IPS-18c (cell line): ENCODE measurements around the gene NT5C2.

Source experiments
- H3K4me3 ChIP-seq: 2 replicates; pipeline ENCODE4 v1.7.0; 2013; ENCODE audit warnings: low read depth, mild to moderate bottlenecking, low read length, moderate library complexity; ENCODE audit not compliant: insufficient read depth
- H3K9me3 ChIP-seq: one replicate; pipeline ENCODE4 v1.6.1; 2013; ENCODE audit warnings: mild to moderate bottlenecking, low read length, moderate library complexity; ENCODE audit not compliant: control insufficient read depth, insufficient read depth

NT5C2 gene

DNA sequence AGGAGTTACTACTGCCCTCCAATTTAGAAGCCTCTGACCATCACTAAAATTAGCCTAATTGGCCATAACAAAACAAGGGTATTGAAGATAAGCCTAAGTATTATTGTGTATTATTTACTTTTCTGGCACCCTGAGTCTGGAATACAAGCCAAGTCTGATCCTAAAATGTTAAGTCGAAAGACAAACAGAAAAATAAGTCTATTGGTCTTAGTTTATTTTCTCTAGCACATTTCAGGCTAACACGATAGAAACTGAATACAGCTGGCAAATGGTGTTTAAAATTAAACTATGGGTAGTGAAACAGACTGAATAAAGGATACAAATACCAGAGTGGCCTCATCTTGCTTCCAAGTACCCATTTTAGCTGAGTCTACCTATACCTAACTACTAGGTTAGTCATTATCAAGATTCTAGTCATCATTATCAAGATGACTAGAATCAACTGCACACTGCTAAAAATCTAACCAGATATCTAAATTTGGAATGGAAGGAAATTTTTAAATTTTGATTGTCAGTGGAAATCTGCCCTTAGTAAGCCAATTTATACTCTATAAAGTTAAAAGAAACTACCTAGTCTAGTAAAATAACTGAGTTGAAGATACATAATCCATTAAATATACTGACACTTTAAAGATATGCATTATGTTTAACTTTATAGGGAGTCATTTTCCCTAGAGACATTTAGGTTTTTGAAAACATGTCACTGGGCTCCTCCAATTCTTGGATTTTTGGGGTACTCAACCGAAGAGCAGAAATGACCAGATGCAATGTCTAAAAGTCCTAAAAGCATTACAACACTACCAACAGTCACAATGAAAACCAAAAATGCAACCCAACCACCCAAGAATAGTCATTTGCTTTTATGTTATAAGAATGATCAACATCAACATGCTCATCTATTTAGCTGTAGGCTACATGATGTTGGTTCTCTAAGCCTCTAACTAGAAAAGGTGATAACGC is 80.9 kb downstream of the NT5C2 start:
- Histone ChIP-seq H3K4me3 (no peak overlapping the region), H3K9me3 (no peaks in the 10 kb centered on the region)

DNA sequence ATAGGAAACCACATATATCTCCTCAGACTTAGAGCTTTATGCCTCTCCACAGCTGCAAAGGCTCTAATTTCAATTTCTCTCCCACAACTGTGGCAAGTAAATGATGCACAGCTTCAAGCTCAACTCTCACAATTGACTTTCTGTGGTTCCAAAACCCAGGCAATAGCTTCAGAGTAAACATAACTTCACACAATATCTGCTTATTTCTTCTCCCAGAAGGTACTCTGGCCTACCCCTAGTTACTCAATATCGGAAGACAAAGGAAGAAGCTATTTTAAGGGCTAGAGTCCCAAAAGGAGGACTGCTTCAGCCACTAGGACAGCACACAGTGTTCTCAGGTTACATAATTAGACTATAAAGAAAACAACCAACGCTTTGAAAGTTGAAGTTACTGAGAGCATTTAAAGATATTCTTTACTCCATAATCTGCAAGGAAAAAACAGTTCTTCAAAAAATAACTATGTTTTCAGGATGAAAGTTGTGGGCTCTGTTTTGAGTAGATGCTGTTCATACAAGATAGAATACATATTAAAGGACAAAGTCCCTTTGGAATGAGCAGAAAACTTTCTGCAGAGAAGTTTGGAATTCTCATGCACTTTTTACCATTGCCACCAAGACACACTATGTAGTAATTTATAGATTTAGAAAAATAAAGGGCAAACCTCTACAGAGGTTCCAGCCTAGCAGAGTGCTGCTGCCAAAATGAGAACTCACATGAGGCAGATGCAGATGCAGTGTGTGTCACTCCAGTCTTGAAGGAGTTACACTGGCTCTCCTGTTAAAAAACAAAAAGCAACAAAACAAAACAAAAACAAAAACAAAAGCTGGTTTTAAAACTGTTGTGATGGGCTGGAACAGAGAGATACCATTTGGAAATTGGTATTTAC is 81.8 kb downstream of the NT5C2 start:
- Histone ChIP-seq H3K9me3 (no peaks in the 10 kb centered on the region), H3K4me3 (no peak overlapping the region)

DNA sequence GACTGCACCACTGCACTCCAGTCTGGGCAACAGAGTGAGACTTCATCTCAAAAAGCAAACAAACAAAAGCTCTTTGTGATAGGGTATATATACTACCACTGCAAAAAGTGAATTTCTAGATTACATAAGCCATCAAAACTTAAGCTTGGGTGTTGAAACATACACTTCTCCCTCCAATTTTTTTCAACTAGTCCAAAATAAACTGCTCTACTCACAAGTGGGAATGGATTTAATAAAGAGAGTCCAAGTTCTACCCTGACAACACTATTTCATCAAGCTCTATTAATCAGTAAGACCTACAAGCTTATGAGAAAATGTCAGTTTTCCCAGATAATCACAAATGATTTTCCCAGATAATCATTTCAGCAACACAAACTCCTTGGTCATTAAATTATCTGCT is 82.7 kb downstream of the NT5C2 start:
- Histone ChIP-seq H3K9me3 (no peaks in the 10 kb centered on the region), H3K4me3 (no peak overlapping the region)

DNA sequence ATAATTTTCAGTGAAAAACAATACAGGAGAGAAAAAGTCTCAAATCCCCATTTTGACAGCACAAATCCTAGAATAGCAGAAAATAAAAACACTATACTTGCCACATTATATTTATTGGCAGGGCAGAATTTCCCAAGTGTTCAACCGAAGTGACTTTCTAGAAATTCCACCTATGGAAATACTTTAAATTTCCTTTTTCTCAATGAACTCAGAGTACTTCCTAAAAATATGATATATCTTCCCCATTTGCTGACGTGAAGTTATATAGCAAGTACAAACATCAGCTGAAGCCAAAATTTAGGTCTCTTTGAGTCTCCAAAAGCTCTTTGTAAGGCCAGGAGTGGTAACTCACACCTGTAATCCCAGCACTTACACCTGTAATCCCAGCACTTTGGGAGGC is 83.3 kb downstream of the NT5C2 start:
- Histone ChIP-seq H3K9me3 (no peaks in the 10 kb centered on the region), H3K4me3 (no peak overlapping the region)

DNA sequence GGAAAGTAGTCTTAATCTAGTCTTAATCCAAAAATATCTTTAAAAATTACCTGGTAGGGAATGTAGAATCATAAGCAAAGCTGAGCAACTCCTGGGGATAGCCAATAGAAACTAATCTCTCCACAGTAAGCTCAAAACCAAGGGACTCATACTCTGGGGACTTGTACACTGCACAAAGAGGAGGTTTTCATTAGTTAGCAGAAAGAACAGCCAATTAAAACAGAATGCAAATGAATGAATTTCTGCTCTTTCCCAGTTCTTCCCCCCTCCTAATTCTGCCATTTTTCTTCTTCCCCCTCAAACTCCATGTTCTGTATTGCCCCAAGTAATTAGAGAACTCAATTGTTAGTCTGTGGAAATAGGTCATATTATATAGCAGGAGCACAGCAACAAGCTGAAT is 86.5 kb downstream of the NT5C2 start:
- H3K4me3 ChIP-seq: no peak overlapping the region

DNA sequence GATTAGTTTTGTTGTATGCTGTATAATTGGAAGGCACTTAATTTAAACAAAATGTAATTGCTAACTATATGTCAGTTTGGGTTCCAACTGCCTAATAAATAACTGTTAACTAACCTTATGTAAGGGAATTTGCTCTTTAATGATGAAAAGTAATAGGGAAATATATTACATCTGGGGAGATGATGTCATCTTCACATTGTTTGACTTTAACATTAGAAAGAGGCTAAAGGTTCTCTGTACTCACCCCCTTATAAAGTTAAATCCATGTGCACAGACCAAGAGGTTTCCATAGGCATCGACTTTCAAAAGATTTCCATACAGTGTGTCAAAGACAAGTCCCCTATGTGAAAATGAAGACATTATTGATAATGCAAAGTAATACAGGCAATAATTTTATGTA is 87.6 kb downstream of the NT5C2 start:
- H3K4me3 ChIP-seq: no peak overlapping the region
- no peaks in the 10 kb centered on the region for H3K9me3 ChIP-seq

More for the DNA sequence above, 86.5 kb downstream of the NT5C2 start:
- H3K9me3 ChIP-seq: no peaks in the 10 kb centered on the region

DNA sequence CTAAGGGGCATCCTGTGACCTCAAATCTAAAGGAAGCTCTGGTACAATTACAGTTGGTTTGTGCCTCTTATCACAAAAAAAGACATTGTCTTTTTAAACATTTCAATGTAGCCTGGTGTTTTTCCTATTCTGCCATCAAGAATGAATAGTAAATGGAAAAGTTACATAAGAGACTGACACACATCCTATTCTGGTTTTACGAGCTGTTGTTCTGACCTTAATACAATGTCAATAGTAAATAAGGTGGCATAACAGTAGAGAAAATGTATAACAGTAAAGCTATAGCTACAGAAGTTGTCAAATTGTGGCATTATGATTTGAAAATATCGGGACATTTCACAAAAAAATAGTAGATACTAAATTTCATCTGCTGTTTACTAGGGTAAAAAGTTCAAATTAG is 88.4 kb downstream of the NT5C2 start:
- no peaks in the 10 kb centered on the region for H3K9me3 ChIP-seq
- no peak overlapping the region for H3K4me3 ChIP-seq

DNA sequence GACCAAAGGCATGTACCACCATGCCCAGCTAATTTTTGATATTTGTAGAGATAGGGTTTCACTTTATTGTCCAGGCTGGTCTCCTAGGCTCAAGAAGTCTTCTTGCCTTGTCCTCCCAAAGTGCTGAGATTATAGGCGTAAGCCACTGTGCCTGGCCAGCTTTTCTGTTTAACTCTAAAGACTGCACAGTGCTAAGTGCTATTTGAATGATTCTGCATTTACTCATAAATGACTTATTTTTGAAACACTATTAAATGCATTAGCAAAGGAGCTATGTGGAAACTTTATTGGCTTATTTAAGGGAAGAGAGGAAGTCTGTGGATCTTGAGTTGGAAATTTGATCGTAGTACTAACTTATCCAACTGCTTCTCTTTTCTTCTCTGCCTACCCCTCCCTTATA is 89.1 kb downstream of the NT5C2 start:
- H3K4me3 ChIP-seq: no peak overlapping the region
- H3K9me3 ChIP-seq: no peaks in the 10 kb centered on the region

DNA sequence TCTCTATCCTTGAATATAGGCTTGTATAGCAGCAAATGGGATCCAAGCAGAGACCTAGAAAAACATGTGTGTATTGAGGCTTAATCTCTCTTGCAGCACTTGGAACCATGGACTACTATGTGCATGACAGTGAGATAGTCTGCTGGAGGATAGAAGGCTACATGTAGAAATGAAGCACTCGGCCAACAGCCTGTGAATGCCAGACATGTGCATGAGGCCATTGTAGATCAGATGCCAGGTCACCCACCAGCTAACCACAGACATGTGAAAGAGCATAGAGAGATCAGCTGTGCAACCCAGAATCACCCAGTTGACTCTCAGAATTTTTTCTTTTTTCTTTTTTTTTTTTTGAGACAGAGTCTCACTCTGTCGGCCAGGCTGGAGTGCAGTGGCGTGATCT is 90.9 kb downstream of the NT5C2 start:
- Histone ChIP-seq H3K4me3 (no peak overlapping the region), H3K9me3 (no peaks in the 10 kb centered on the region)

DNA sequence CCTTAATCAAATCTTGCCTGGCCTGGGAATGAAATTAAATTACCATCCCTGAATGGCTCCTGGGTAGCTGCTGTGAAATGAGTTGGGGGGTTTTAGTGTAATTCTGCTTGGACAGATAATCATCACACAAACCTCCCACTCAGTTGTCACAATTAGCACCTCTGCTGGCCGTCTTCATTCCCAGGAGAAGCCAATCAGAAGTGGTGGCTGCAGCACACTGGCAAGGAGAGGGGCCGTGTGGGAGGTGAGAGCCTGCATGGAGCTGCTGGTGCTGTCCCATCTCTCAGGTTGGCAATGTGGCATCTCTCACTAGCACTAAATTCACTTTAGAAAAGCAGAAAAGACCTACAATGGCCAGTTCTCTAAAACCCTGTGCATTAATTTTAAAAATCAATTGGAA is 92.5 kb downstream of the NT5C2 start:
- no peak overlapping the region for H3K4me3 ChIP-seq
- H3K9me3 ChIP-seq: no peaks in the 10 kb centered on the region

DNA sequence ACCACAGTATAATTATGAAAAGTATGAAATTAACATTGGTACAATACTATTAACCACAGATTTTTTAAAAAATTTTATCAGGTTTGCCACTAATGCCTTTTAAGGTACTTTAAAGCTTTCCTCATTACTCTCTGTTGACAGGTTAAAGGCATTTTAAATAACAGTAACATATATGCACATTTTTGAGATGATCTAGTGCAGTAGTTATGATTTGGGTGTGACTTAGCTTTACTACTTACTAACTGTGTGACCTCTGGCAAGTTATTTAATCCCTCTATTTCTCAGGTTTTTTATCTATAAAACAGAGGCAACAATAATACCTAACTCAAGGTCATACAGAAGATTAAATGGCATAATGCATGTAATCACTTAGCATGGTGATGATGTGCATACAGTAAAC is 94.8 kb downstream of the NT5C2 start:
- H3K9me3 ChIP-seq: no peaks in the 10 kb centered on the region
- H3K4me3 ChIP-seq: no peak overlapping the region

DNA sequence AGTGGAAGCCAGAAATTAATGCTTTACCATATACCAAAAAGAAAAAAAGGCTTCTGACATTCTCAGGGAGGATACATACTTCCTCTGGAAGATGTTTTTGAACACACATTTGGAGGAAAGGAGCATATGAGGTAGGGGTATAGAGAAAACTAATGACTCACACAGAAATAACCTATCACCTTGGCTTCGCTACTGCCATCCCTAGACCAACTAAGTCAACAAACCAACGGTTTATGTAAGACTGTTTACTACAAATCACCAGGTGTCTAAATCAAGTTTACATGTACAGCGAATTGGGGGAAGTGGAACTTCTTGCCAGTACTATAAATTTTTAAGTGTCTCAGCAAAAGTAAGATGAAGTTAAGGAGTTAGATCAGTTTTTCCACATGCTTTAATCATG is 96.9 kb downstream of the NT5C2 start:
- Histone ChIP-seq H3K9me3 (no peaks in the 10 kb centered on the region), H3K4me3 (no peak overlapping the region)

DNA sequence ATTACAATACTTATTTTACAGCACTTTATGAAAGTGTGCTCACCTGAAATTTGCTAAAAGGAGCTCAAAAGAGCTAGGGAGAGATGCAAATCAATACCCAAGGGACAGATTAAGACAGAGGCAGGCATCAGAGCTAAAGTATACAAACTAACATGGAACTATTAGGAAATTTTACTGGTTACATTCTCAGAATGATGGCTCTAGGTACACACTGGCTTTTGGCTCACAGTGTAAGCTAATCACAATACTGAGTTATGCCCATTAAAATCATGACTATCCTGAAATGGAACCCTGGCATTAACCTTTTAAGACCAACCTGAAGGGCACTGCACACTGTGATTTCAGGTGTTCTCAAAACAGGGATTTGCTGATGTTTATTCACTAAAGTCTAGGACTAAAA is 98.1 kb downstream of the NT5C2 start:
- H3K9me3 ChIP-seq: no peaks in the 10 kb centered on the region
- no peak overlapping the region for H3K4me3 ChIP-seq

DNA sequence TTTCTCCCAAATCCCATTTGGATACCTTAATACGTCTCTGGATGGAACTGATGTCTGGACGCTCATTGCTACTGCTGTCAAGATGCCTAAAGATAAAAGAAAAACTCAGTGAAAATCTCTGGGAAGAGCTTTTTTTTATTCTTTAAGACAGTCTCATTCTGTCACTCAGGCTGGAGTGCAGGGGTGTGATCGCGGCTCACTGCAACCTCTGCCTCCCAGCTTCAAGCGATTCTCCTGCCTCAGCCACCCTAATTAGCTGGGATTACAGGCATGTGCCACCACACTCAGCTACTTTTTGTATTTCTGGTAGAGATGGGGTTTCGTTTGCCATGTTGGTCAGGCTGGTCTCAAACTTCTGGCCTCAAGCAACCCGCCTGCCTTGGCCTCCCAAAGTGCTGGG is 102.2 kb downstream of the NT5C2 start:
- no peaks in the 10 kb centered on the region for H3K9me3 ChIP-seq

DNA sequence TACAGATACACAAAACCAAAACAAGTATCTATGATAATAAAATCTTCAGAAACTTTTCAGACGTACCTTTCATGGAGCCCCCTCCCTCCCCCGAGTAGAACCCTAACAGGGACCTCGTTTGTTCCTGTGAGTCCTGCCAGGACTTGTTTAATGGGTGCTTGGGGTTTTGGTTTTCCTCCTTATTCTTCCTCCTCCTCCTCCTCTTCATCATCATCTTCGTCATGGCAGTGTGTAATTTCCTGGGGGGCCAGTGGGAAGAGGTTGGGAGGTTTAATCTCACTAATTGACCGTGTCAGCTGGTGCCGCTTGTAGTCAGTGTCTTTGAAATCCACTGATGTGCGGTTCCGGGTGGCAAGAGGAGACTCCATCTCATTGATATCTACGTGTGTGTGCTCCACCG is 103.6 kb downstream of the NT5C2 start:
- Histone ChIP-seq H3K9me3 (no peaks in the 10 kb centered on the region), H3K4me3 (no peak overlapping the region)

More for the DNA sequence above, 102.2 kb downstream of the NT5C2 start:
- H3K4me3 ChIP-seq: no peak overlapping the region

DNA sequence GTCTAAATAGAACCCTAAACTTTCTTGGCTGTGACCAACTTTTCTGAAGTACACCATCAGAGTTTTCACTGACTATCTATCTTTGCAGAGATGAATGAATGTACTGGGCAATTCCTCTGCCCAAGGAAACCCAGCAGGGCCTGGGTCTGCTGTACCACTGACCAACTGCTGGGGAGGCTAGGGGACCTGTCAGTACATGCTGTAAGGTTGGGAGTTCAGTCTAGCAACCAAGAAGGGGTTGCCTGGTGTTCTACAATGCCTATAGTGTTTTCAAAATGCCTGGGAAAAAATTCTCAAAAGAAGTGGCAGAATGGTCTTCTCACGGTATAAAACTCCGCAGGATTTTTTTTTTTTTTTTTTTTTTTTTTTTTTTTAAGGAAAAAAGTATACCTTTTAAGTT is 106.3 kb downstream of the NT5C2 start:
- Histone ChIP-seq H3K4me3 (no peak overlapping the region), H3K9me3 (no peaks in the 10 kb centered on the region)

DNA sequence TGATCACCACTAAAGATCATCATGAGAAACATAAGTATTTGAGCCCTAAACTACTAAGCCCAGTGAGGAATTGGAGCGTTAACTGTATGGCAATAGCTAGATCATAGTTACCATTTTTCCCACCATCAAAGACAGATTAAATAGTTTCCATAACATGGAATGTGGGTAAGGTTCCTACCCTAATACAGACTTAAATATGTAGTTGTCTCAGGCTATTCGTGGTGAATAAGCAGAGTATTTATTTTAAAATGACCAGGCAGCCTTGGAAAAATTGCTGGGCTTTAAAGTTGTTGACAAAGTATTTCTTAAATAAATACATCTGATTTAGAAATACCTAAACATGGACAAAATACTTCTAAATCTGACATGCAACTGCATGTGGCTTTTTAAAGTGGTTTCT is 106.8 kb downstream of the NT5C2 start:
- no peaks in the 10 kb centered on the region for H3K9me3 ChIP-seq
- H3K4me3 ChIP-seq: no peak overlapping the region

DNA sequence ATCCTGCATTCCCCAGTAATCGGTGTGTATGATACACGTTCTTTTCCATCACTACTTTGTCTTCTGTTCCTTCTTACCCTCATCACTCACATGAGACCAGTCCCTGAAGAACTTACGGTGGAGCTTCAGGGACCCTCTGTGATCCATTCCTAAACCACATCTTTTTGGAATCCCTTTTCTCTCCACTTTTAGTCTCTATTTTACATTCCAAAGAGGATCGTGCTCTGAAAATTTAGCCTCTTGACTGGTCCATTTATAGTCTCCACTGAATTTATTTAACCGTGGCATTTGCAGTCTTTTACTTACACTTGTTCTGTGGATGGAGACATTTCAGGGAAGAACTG is 109.1 kb downstream of the NT5C2 start:
- no peaks in the 10 kb centered on the region for H3K9me3 ChIP-seq
- H3K4me3 ChIP-seq: no peak overlapping the region
